SK-N-SH (cell line): ENCODE measurements around the gene LZTFL1. TPM values are rescaled to one million over a fixed set of nuclear protein-coding genes. Genes with fewer than 3 reads are reported as not detected.

Experiments
- CTCF ChIA-PET: fragments of 300-600, 350-600 bp; formaldehyde crosslinking; extraction: SDS; loops from one replicate; lab custom pipeline; 2021; lab: Yijun Ruan, JAX
- POLR2A ChIA-PET: fragments of 350-600 bp; sonication (Branson Sonifier 250); formaldehyde crosslinking; extraction: SDS; loops from one replicate; lab custom pipeline; 2020; ENCODE audit warnings: antibody characterized with exemption, inconsistent platforms; lab: Yijun Ruan, JAX
- DNase-seq: peaks from one replicate; pipeline ENCODE4 v3.0.0; 2012
- H2AFZ ChIP-seq: fragments of 200-600 bp; sonication (generic); 2 replicates; pipeline ENCODE4 v1.8.1; 2016; ENCODE audit warnings: antibody characterized with exemption, mild to moderate bottlenecking, low read depth
- H3F3A ChIP-seq: fragments of 200-600 bp; sonication (generic); replicated peaks from 2 replicates; pipeline ENCODE3; 2016; ENCODE audit warnings: antibody characterized with exemption, mild to moderate bottlenecking; ENCODE audit not compliant: insufficient read depth
- H3K27ac ChIP-seq, 2 experiments: fragments of 200-500 bp in 1 of 2; fragments of 200-600 bp in 1 of 2; sonication (Bioruptor generic) in 1 of 2; sonication (generic), shearing (Covaris generic) in 1 of 2; 2 replicates each; pipeline versions ENCODE4 v1.5.1 to v1.6.1; 2014 to 2016; ENCODE audit warnings: low read depth in 2 of 2, inconsistent platforms in 1 of 2, low read length in 1 of 2, mild to moderate bottlenecking in 1 of 2, mixed read lengths in 1 of 2
- H3K27me3 ChIP-seq: fragments of 200-600 bp; sonication (generic), shearing (Covaris generic); 2 replicates; pipeline ENCODE4 v1.6.1; 2016; ENCODE audit warnings: mixed run types; ENCODE audit not compliant: insufficient read depth
- H3K36me3 ChIP-seq, 2 experiments: fragments of 200-500 bp in 1 of 2; fragments of 200-600 bp in 1 of 2; sonication (Bioruptor generic) in 1 of 2; sonication (generic) in 1 of 2; replicated peaks in 1 of 2; 2 replicates each; pipeline versions ENCODE3 to v1.5.1; 2014 to 2016; ENCODE audit warnings: low read length in 1 of 2, mild to moderate bottlenecking in 1 of 2; ENCODE audit not compliant: insufficient read depth in 2 of 2, control insufficient read depth in 1 of 2
- H3K4me1 ChIP-seq, 2 experiments: fragments of 200-500 bp in 1 of 2; fragments of 200-600 bp in 1 of 2; sonication (Bioruptor generic) in 1 of 2; sonication (generic), shearing (Covaris generic) in 1 of 2; 2 replicates each; pipeline versions ENCODE4 v1.5.1 to v1.6.1; 2014 to 2016; ENCODE audit warnings: low read depth in 1 of 2, low read length in 1 of 2, mixed run types in 1 of 2; ENCODE audit not compliant: insufficient read depth in 2 of 2, control insufficient read depth in 1 of 2
- H3K4me2 ChIP-seq: fragments of 200-600 bp; sonication (generic), shearing (Covaris generic); 2 replicates; pipeline ENCODE4 v1.6.1; 2017; ENCODE audit warnings: mixed run types
- H3K4me3 ChIP-seq, 2 experiments: fragments of 200-500 bp in 1 of 2; fragments of 200-600 bp in 1 of 2; sonication (Bioruptor generic) in 1 of 2; sonication (generic), shearing (Covaris generic) in 1 of 2; 2 replicates each; pipeline versions ENCODE4 v1.5.1 to v1.8.1; 2014 to 2016; ENCODE audit warnings: low read depth in 2 of 2, inconsistent platforms in 1 of 2, low read length in 1 of 2, mild to moderate bottlenecking in 1 of 2, mixed read lengths in 1 of 2, moderate library complexity in 1 of 2
- H3K79me2 ChIP-seq: fragments of 200-600 bp; sonication (generic); 2 replicates; pipeline ENCODE4 v1.8.1; 2017; ENCODE audit warnings: mild to moderate bottlenecking; ENCODE audit not compliant: insufficient read depth
- H3K9ac ChIP-seq: fragments of 200-600 bp; sonication (generic); 2 replicates; pipeline ENCODE4 v1.6.1; 2017; ENCODE audit warnings: mixed run types
- H3K9me2 ChIP-seq: fragments of 200-600 bp; sonication (generic); 2 replicates; pipeline ENCODE4 v1.6.1; 2017; ENCODE audit warnings: mixed run types
- H3K9me3 ChIP-seq: fragments of 200-600 bp; sonication (generic); 2 replicates; pipeline ENCODE4 v1.6.1; 2017; ENCODE audit warnings: mixed run types, mild to moderate bottlenecking, moderate library complexity
- H4K20me1 ChIP-seq: fragments of 200-600 bp; sonication (generic); 2 replicates; pipeline ENCODE4 v1.6.1; 2017; ENCODE audit warnings: mild to moderate bottlenecking, mixed run types; ENCODE audit not compliant: insufficient read depth
- ELF1 ChIP-seq: IDR thresholded peaks from 2 replicates; pipeline ENCODE4 v1.4.0; 2012
- EZH2phosphoT487 ChIP-seq: fragments of 200-600 bp; sonication (generic); IDR thresholded peaks from 2 replicates; pipeline ENCODE4 v1.6.1; 2017; ENCODE audit warnings: low read depth, mixed run types, mild to moderate bottlenecking, antibody characterized with exemption, moderate library complexity, borderline replicate concordance
- FOXJ3 ChIP-seq: sonication (generic); formaldehyde crosslinking; IDR thresholded peaks from 2 replicates; pipeline ENCODE4 v1.5.1; 2020; ENCODE audit warnings: mild to moderate bottlenecking, missing genetic modification reagents
- GATA2 ChIP-seq: sonication (generic); formaldehyde crosslinking; IDR thresholded peaks from 2 replicates; pipeline ENCODE4 v1.5.0; 2020; ENCODE audit warnings: mild to moderate bottlenecking, missing genetic modification reagents
- IRF3 ChIP-seq: fragments of 150-350 bp; IDR thresholded peaks from 2 replicates; pipeline ENCODE4 v1.6.1; 2016; ENCODE audit warnings: mild to moderate bottlenecking, low read depth, low read length
- MEF2A ChIP-seq: IDR thresholded peaks from 2 replicates; pipeline ENCODE4 v1.4.0; 2012; ENCODE audit warnings: low read depth, borderline replicate concordance
- NFIC ChIP-seq: IDR thresholded peaks from 2 replicates; pipeline ENCODE4 v1.4.0; 2012; ENCODE audit warnings: borderline replicate concordance
- RCOR1 ChIP-seq: fragments of 150-350 bp; IDR thresholded peaks from 2 replicates; pipeline ENCODE4 v1.6.1; 2017; ENCODE audit warnings: antibody characterized with exemption, low read length
- SMC3 ChIP-seq: IDR thresholded peaks from 2 replicates; pipeline ENCODE4 v1.6.1; 2012; ENCODE audit warnings: low read depth, low read length, improper control_type of control experiment
- TAF1 ChIP-seq: IDR thresholded peaks from 2 replicates; pipeline ENCODE4 v1.6.1; 2012; ENCODE audit warnings: low read depth, mild to moderate bottlenecking, low read length, moderate library complexity, borderline replicate concordance
- USF2 ChIP-seq: fragments of 150-350 bp; IDR thresholded peaks from 2 replicates; pipeline ENCODE4 v1.6.1; 2017; ENCODE audit warnings: antibody characterized with exemption, low read length, low read depth, borderline replicate concordance
- WGBS: methylation state at CpG from one replicate; pipeline ENCODE4 v1.1.6; 2017; ENCODE audit warnings: low lambda C conversion rate; 5-methylcytosine and 5-hydroxymethylcytosine counted together
- polyA plus RNA-seq, 3 experiments: library from polyadenylated mRNA; depleted of rRNA; stranded (reverse); fragments of >200 nt; gene quantifications; 2 replicates each; pipeline ENCODE4 v1.2.3, GENCODE V29; 2012
- TF ChIP-seq, protein P1 (sequence below): IDR thresholded peaks from 2 replicates; pipeline ENCODE4 v1.4.0; 2012; ENCODE audit warnings: low read depth
- TF ChIP-seq, protein P2 (sequence below): fragments of 200-600 bp; sonication (generic); IDR thresholded peaks from 2 replicates; pipeline ENCODE4 v1.6.1; 2017; ENCODE audit warnings: antibody characterized with exemption, mild to moderate bottlenecking, moderate library complexity

Gene LZTFL1
- polyA plus RNA-seq, 1 of the 3 experiments (the other 2 are of a cell fraction) = 11.9 TPM

DNA sequence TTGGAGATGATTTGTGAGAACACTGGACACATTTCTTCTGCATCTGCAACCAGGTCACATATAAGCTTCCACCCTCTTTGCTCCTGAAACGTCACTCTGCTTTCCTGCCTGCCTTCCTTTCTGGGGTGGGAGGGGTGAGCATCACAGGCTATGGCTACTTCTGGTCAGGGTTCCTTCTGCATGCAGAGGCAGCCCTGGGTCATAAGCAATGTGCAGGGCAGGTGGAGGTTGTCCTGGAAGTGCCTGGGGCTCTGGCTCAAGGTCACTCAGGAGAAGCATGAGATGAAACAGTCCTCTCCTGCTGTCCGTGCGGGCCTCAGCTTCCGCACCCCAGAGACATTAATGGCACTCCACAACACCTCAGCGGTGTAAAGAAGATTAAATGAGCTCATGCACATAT is 60.6 kb downstream of the LZTFL1 start:
- H3K9me3 ChIP-seq = no peaks in the 10 kb centered on the region
- CTCF ChIA-PET = interaction anchor here (0.9 to 1.2 kb wide), 3 partner anchors 20 to 298 kb away, joined by 4 read pairs; no protein-coding TSS in a partner anchor
- no peaks in the 10 kb centered on the region for H4K20me1 ChIP-seq
- H3K9ac ChIP-seq = no peak overlapping the region
- no peak overlapping the region for H3K4me2 ChIP-seq
- no peak for DNase-seq
- H3K4me3 ChIP-seq = no peak overlapping the region
- no peaks in the 10 kb centered on the region for H3F3A ChIP-seq
- H3K27me3 ChIP-seq = peaks cover 7% of the 10 kb centered on the region; the same call in 1 of the 2 replicates
- no peak overlapping the region for H3K27ac ChIP-seq
- H3K79me2 ChIP-seq = no peaks in the 10 kb centered on the region
- POLR2A ChIA-PET = no interaction called here
- no peak overlapping the region for H2AFZ ChIP-seq
- no peaks in the 10 kb centered on the region for H3K9me2 ChIP-seq
- WGBS = 64% methylated on average over 5 of the region's 5 CpGs
- no peaks in the 10 kb centered on the region for H3K4me1 ChIP-seq
- H3K36me3 ChIP-seq = no peaks in the 10 kb centered on the region
- no peak for TF ChIP-seq IRF3

DNA sequence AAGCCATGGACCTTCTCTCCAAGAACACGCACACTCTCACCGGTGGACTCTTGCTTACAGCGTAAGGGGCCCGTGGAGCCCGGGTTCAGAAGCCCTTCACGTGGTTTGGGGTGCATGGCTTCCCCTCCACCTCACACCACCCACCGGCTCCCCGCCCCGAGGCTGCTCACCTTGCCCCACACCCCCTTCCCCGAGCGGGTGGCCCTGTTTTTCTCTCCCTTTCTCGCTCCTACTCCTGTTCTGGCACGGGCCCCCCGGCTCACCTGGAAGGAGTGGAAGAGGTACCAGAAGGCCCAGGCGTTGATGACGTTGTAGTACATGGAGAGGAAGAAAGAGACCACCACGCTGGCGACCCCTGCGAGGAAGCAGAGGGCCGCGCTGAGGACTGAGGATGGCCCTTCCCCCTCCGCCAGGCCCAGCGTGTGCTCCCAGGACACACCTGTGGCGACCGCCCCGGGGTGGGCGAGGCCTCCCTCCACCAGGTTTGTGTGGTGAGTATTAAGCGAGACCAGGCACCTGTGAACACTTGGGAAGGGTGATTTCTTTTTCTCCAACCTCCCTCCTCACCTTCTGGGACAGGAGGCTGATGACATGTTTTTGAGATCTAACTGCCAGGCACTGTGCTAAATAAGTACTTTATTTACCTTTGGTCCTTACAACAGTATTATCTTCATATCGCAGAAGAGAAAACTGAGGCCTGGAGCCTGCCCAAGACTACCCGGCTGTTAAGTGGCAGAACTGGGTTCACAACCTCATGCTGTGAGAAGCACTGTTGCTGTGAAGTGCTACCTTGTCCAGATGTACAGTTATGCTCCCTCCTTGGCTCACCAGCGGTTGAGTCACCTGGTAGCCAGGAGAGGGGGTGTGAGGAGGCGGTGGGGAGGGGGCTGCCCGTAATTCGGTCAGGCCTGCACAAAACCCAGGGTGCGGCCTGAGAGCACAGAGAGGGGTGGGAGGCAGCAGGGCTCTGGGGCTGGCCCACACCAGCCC is 61.9 kb downstream of the LZTFL1 start:
- Histone ChIP-seq H3K4me3 (no peak overlapping the region), H3K27ac (no peak overlapping the region), H3K9me2 (no peaks in the 10 kb centered on the region), H3K9ac (no peak overlapping the region), H3K79me2 (no peaks in the 10 kb centered on the region), H3K27me3 (peaks cover 7% of the 10 kb centered on the region; the same call in 1 of the 2 replicates), H3K36me3 (no peaks in the 10 kb centered on the region), H2AFZ (no peak overlapping the region), H3K4me2 (no peak overlapping the region), H3K9me3 (no peaks in the 10 kb centered on the region), H3K4me1 (no peaks in the 10 kb centered on the region), H4K20me1 (no peaks in the 10 kb centered on the region), H3F3A (no peaks in the 10 kb centered on the region)
- 67% methylated on average over 23 of the region's 35 CpGs for WGBS
- POLR2A ChIA-PET = no interaction called here
- CTCF ChIA-PET = no interaction called here
- no peak for DNase-seq
- TF ChIP-seq, protein P1, sequence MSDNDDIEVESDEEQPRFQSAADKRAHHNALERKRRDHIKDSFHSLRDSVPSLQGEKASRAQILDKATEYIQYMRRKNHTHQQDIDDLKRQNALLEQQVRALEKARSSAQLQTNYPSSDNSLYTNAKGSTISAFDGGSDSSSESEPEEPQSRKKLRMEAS = no peak
- no peak for TF ChIP-seq FOXJ3 (CRISPR knock-in tag)
- TF ChIP-seq TAF1 = no peak
- TF ChIP-seq NFIC = no peak
- TF ChIP-seq SMC3 = no peak
- TF ChIP-seq, protein P2, sequence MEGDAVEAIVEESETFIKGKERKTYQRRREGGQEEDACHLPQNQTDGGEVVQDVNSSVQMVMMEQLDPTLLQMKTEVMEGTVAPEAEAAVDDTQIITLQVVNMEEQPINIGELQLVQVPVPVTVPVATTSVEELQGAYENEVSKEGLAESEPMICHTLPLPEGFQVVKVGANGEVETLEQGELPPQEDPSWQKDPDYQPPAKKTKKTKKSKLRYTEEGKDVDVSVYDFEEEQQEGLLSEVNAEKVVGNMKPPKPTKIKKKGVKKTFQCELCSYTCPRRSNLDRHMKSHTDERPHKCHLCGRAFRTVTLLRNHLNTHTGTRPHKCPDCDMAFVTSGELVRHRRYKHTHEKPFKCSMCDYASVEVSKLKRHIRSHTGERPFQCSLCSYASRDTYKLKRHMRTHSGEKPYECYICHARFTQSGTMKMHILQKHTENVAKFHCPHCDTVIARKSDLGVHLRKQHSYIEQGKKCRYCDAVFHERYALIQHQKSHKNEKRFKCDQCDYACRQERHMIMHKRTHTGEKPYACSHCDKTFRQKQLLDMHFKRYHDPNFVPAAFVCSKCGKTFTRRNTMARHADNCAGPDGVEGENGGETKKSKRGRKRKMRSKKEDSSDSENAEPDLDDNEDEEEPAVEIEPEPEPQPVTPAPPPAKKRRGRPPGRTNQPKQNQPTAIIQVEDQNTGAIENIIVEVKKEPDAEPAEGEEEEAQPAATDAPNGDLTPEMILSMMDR = no peak
- TF ChIP-seq GATA2 = no peak
- no peak for TF ChIP-seq ELF1
- TF ChIP-seq EZH2phosphoT487 = no peak
- TF ChIP-seq MEF2A = no peak
- no peak for TF ChIP-seq USF2
- TF ChIP-seq RCOR1 = no peak
